SU-DHL-6 (cell line): Measurements from ENCODE around the gene TRMO.

ENCODE experiments used
- EZH2phosphoT487 ChIP-seq: fragments of 200-600 bp; sonication (generic), shearing (Covaris generic); conservative IDR thresholded peaks from 2 replicates; pipeline ENCODE4 v1.6.1; 2018; ENCODE audit warnings: mild to moderate bottlenecking, antibody characterized with exemption, low read length, moderate library complexity, mixed read lengths
- TF ChIP-seq, protein P1 (sequence below): fragments of 200-600 bp; sonication (generic); IDR thresholded peaks from one replicate; pipeline ENCODE4 v1.5.1; 2017; ENCODE audit warnings: antibody characterized with exemption, mild to moderate bottlenecking, low read length, moderate library complexity; ENCODE audit not compliant: insufficient read depth, poor library complexity, severe bottlenecking

DNA sequence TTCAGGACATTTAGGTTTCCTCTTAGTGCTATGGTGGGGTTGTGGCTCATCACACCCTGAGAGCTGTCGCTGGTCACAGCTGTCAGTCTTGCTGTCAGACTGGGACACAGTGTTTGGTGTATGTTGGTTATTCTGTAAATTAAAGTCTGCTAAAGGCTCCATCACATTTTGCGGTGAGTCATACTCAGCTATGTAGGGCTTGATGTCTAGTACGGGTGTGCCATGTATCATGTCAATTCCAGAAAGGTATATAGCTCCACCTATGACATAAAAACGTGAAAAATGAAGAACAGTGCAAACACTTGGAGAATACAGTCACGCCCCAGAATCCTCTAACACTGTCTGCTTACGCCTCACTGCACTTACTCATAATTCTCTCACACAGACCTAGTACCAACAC lies 11.9 kb downstream of the TRMO start:
- TF ChIP-seq, protein P1, sequence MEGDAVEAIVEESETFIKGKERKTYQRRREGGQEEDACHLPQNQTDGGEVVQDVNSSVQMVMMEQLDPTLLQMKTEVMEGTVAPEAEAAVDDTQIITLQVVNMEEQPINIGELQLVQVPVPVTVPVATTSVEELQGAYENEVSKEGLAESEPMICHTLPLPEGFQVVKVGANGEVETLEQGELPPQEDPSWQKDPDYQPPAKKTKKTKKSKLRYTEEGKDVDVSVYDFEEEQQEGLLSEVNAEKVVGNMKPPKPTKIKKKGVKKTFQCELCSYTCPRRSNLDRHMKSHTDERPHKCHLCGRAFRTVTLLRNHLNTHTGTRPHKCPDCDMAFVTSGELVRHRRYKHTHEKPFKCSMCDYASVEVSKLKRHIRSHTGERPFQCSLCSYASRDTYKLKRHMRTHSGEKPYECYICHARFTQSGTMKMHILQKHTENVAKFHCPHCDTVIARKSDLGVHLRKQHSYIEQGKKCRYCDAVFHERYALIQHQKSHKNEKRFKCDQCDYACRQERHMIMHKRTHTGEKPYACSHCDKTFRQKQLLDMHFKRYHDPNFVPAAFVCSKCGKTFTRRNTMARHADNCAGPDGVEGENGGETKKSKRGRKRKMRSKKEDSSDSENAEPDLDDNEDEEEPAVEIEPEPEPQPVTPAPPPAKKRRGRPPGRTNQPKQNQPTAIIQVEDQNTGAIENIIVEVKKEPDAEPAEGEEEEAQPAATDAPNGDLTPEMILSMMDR, result no peak
- no peak for TF ChIP-seq EZH2phosphoT487
